A673 (cell line): ENCODE results near the gene CDH9. TPM values are rescaled to one million over a fixed set of nuclear protein-coding genes. Genes with fewer than 3 reads are reported as not detected.

Experiments used
- BruUV-seq: library from RNA; stranded (reverse); fragments of 400-500 nt; replicated peaks from 2 replicates; lab custom pipeline; 2021; lab: Mats Ljungman, UMichigan
- CTCF ChIA-PET: fragments of 300-600 bp; sonication (Branson Sonifier 250); formaldehyde crosslinking; loops from one replicate; lab custom pipeline; 2022; ENCODE audit warnings: antibody characterized with exemption; lab: Charles Lee
- POLR2A ChIA-PET: fragments of 300-600 bp; sonication (Branson Sonifier 250); formaldehyde crosslinking; loops from one replicate; lab custom pipeline; 2022; ENCODE audit warnings: antibody characterized with exemption; ENCODE audit not compliant: low non-redundant PET; lab: Charles Lee
- DNase-seq: peaks from one replicate; pipeline ENCODE4 v3.0.0-alpha.2; 2015; ENCODE audit warnings: low spot score
- H3K27ac ChIP-seq: fragments of 200-600 bp; sonication (generic); 2 replicates; pipeline ENCODE4 v1.5.1; 2016; ENCODE audit warnings: mixed run types, low read depth, mild to moderate bottlenecking, mixed read lengths, antibody characterized with exemption, low read length; ENCODE audit not compliant: poor library complexity, severe bottlenecking
- H3K27me3 ChIP-seq: fragments of 200-600 bp; sonication (generic); replicated peaks from 2 replicates; pipeline ENCODE4 v1.6.1; 2017; ENCODE audit warnings: mixed run types, low read depth, mild to moderate bottlenecking, mixed read lengths, antibody characterized with exemption, low read length; ENCODE audit not compliant: insufficient read depth, poor library complexity
- H3K36me3 ChIP-seq: fragments of 200-600 bp; sonication (generic); 2 replicates; pipeline ENCODE4 v1.6.1; 2016; ENCODE audit warnings: mixed run types, mild to moderate bottlenecking, mixed read lengths, antibody characterized with exemption, low read length; ENCODE audit not compliant: insufficient read depth, poor library complexity, severe bottlenecking
- H3K4me1 ChIP-seq: fragments of 200-600 bp; sonication (generic); 2 replicates; pipeline ENCODE4 v1.6.1; 2017; ENCODE audit warnings: mixed run types, mild to moderate bottlenecking, mixed read lengths, antibody characterized with exemption, low read length; ENCODE audit not compliant: insufficient read depth, poor library complexity, severe bottlenecking
- H3K4me3 ChIP-seq: fragments of 200-600 bp; sonication (generic); 2 replicates; pipeline ENCODE4 v1.5.1; 2016; ENCODE audit warnings: low read depth, mixed run types, mild to moderate bottlenecking, mixed read lengths, low read length; ENCODE audit not compliant: poor library complexity, severe bottlenecking
- H3K9me3 ChIP-seq: fragments of 200-600 bp; sonication (generic); 2 replicates; pipeline ENCODE4 v1.6.1; 2016; ENCODE audit warnings: mixed run types, low read depth, mild to moderate bottlenecking, mixed read lengths, antibody characterized with exemption, low read length; ENCODE audit not compliant: poor library complexity, severe bottlenecking
- CTCF ChIP-seq: fragments of 300-800, 200-600 bp; sonication (generic); conservative IDR thresholded peaks from 2 replicates; pipeline ENCODE4 v1.5.1; 2017; ENCODE audit warnings: low read depth, mild to moderate bottlenecking, antibody characterized with exemption, low read length, moderate library complexity, mixed read lengths
- EZH2 ChIP-seq: fragments of 200-600 bp; sonication (generic); IDR thresholded peaks from 2 replicates; pipeline ENCODE4 v1.6.1; 2017; ENCODE audit warnings: borderline replicate concordance, low read depth, mild to moderate bottlenecking, mixed read lengths, antibody characterized with exemption, low read length; ENCODE audit not compliant: poor library complexity, severe bottlenecking
- intact Hi-C: fragments of 100-400 bp; cut with micrococcal nuclease; formaldehyde crosslinking; loops from one replicate; pipeline ENCODE4 v1.10.0; 2022; ENCODE audit not compliant: unreplicated experiment
- total RNA-seq: library from RNA; stranded (reverse); gene quantifications from 2 replicates; pipeline ENCODE4 v1.2.3, GENCODE V29; 2021

CDH9 gene
- total RNA-seq, 1 experiment from 2014 or later, result not detected

- ChIA-PET CTCF (no interaction called here), POLR2A (no interaction called here)
- no TSS peak for BruUV-seq
- no peak for DNase-seq
- Histone ChIP-seq H3K27ac (no peak overlapping the region), H3K27me3 (no peaks in the 10 kb centered on the region), H3K9me3 (no peaks in the 10 kb centered on the region), H3K36me3 (no peaks in the 10 kb centered on the region), H3K4me3 (no peak overlapping the region), H3K4me1 (no peaks in the 10 kb centered on the region)
- TF ChIP-seq EZH2 (no peak), CTCF (no peak)
- intact Hi-C loops, result no loop called here
Observed at GRCh38 chr5:27041372-27041771, 3.0 kb upstream of the CDH9 start.

DNA sequence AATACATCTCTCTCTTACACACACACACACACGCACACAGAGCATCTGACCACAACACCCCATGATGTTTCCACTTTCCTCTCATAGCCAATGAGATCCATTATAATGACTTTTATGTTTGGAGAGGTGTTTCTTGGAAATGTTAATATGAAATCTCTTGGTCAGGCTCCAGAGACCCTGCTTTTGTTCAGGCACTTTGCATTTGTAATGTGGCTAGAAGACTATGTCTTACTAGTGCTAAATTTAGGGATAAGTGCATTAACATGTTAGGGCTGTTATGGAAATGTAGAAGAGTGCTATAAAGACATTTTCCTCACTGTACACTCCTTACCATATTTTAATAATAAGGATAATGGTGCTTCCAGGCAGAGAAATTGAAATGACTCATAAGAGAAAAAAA, 3.8 kb downstream of the CDH9 start:
- no peaks in the 10 kb centered on the region for H3K27me3 ChIP-seq
- no peak for TF ChIP-seq CTCF
- TF ChIP-seq EZH2, result no peak
- POLR2A ChIA-PET, result no interaction called here
- no peaks in the 10 kb centered on the region for H3K9me3 ChIP-seq
- no peaks in the 10 kb centered on the region for H3K36me3 ChIP-seq
- no TSS peak for BruUV-seq
- intact Hi-C loops, result loop anchor here (5.0 kb wide), 1 partner anchor 38 kb away; no protein-coding TSS in a partner anchor
- H3K4me3 ChIP-seq, result no peak overlapping the region
- no peak for DNase-seq
- H3K4me1 ChIP-seq, result no peaks in the 10 kb centered on the region
- H3K27ac ChIP-seq, result no peak overlapping the region
- CTCF ChIA-PET, result no interaction called here

GRCh38 chr5:27026801-27027200, 11.6 kb downstream of the CDH9 start:
- Histone ChIP-seq H3K9me3 (no peaks in the 10 kb centered on the region), H3K27me3 (no peaks in the 10 kb centered on the region), H3K4me3 (no peak overlapping the region), H3K4me1 (no peaks in the 10 kb centered on the region), H3K36me3 (no peaks in the 10 kb centered on the region), H3K27ac (no peak overlapping the region)
- no TSS peak for BruUV-seq
- no peak for TF ChIP-seq CTCF
- no peak for TF ChIP-seq EZH2
- DNase-seq, result no peak
- CTCF ChIA-PET, result no interaction called here
- intact Hi-C loops, result loop anchor here (10.0 kb wide), 1 partner anchor 1868 kb away; no protein-coding TSS in a partner anchor
- POLR2A ChIA-PET, result no interaction called here
